ENCODE measurements around the gene DYNC1H1.
A peak's percentile ranks its signal among the peaks of the same experiment; 100 is the strongest.
"Not testable (repeated sequence)": the region's sequence is repeated elsewhere in the genome, so short reads cannot be mapped to it uniquely, and the experiment has no call there.

DYNC1H1 gene

GRCh38 chr14:102043251-102044025 is 79.1 kb downstream of the DYNC1H1 start:
- no peak for DNase-seq

- no peak for DNase-seq
These were observed 80.2 kb downstream of the DYNC1H1 start for GRCh38 chr14:102044566-102044965.

GRCh38 chr14:102046337-102047278 is 82.2 kb downstream of the DYNC1H1 start:
- DNase-seq: peak; percentile 17

- no peak for DNase-seq
These were observed 83.6 kb downstream of the DYNC1H1 start for GRCh38 chr14:102047808-102048540.

GRCh38 chr14:102049258-102050025 is 85.1 kb downstream of the DYNC1H1 start:
- DNase-seq: no peak

- DNase-seq: no peak
These were observed 85.6 kb downstream of the DYNC1H1 start for GRCh38 chr14:102050026-102050405.

GRCh38 chr14:102050625-102051024 is 86.3 kb downstream of the DYNC1H1 start:
- DNase-seq: no peak

GRCh38 chr14:102052522-102052921 is 88.1 kb downstream of the DYNC1H1 start:
- no peak for DNase-seq

GRCh38 chr14:102055181-102055901 is 91.0 kb downstream of the DYNC1H1 start:
- no peak for DNase-seq

- no peak for DNase-seq
These were observed 92.5 kb downstream of the DYNC1H1 start for GRCh38 chr14:102056694-102057442.

- DNase-seq: no peak
These were observed 93.2 kb downstream of the DYNC1H1 start for GRCh38 chr14:102057480-102058114.

- no peak for DNase-seq
These were observed 93.8 kb downstream of the DYNC1H1 start for GRCh38 chr14:102058146-102058545.

GRCh38 chr14:102058961-102059360 is 94.6 kb downstream of the DYNC1H1 start:
- DNase-seq: no peak

- peak; percentile 36 for DNase-seq
These were observed 98.9 kb downstream of the DYNC1H1 start for GRCh38 chr14:102063109-102063807.

- no peak for DNase-seq
These were observed 99.5 kb downstream of the DYNC1H1 start for GRCh38 chr14:102063808-102064429.

GRCh38 chr14:102064590-102064989 is 100.2 kb downstream of the DYNC1H1 start:
- not testable (repeated sequence) for DNase-seq

GRCh38 chr14:102066041-102066451 is 101.7 kb downstream of the DYNC1H1 start:
- DNase-seq: no peak

GRCh38 chr14:102071283-102071998 is 107.1 kb downstream of the DYNC1H1 start:
- DNase-seq: no peak
